ENCODE data around the gene NFATC2.

Gene NFATC2

DNA sequence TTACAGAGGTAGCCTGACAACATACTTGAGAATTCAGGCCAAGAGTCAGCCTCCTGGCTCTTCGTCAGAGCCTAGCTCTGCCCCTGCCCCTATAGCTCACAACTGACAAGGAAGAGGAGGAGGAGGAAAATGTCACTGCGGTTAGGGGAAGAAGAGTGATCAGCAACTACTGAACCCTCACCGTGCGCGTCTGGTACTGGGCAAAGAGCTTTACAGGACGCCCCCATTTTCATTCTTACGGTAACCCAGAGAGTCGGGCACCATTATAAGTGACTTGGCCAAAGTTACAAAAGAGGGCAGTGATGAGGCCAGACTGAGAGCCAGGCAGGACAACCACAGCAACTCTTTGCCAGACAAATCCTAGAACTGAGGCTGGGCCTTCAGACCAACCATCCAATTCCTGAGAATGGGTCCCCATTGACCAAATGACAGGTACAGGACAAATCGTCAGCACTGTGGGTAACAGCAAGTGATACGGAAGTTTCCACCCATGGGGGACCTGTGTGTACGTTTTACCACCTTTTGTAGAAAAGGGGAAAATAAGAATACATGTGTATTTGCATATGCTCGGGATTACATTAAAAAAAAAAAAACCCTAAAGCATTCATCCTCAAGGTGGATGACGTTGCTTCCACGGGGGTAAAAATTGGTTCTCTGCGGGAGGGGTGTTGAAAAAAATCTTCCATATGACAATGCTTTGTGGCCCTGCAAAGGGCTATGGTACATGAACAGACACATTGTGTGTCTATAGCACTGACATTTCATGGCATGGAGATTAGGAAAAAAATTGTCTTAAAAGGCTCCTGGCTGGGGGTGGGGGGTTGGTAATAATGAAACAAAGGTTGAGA is 118.0 kb downstream of the NFATC2 start:
- TF ChIP-seq ZNF274 (IDR thresholded peaks at IDR 0.05; ENCODE audit: low read depth, low read length) = no peak
- no peak overlapping the region for H3K4me3 ChIP-seq (ENCODE audit: low read length)

- TF ChIP-seq ZNF274 (IDR thresholded peaks at IDR 0.05; ENCODE audit: low read depth, low read length) = no peak
- H3K4me3 ChIP-seq (ENCODE audit: low read length) = no peak overlapping the region
Measured at GRCh38 chr20:51423810-51424209, 118.7 kb downstream of the NFATC2 start.

DNA sequence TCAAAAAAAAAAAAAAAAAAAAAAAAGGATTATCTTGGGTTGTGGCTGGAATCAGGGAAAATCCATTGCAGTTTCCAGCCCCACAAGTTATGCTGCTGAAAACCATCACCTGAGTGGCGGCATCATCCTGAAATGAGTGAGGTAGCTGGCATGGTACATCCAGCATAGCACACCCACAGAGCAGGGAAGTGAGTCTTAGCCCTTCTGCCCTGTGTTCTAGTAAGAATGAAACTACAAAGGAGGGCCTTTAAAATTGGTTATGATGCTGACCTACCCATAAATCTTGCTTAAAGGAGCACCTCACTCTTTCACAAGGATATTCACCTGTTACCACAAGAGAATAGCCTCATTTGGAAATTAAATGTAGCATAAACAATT is 119.2 kb downstream of the NFATC2 start:
- no peak for TF ChIP-seq ZNF274 (IDR thresholded peaks at IDR 0.05; ENCODE audit: low read depth, low read length)
- H3K4me3 ChIP-seq (ENCODE audit: low read length) = no peak overlapping the region

DNA sequence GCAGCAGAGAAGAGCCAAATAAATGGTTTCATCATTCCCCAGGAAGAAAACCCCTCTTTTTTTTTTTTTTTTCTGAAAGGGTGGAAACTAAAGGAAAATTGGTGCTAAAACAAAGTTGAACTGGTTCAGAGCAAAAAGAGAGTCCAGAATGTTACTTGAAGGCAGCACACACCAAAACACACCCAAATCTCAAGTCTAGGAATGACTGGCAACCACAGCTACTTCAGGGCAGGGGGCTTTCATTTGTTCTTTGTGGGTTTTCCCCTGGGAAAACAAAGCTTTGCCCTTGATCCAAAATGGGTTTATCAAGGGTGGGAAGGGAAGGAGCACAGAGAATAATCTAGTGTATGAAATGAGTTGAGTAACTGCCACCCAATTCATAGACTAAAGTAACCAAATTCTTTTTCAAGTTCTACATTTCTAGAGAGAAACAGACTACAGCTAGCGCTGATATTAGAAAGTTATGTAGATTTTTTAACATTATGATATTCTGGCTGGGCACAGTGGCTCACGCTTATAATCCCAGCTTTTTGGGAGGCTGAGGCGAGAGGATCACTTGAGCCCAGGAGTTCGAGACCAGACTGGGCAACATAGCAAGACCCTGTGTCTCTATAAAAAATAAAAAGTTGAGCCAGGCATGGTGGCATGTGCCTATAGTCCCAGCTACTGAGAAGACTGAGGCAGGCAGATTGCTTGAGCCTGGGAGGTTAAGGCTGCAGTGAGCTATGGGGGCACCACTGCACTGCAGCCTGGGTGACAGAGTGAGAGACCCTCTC is 119.8 kb downstream of the NFATC2 start:
- H3K4me3 ChIP-seq (ENCODE audit: low read length) = no peak overlapping the region
- TF ChIP-seq ZNF274 (IDR thresholded peaks at IDR 0.05; ENCODE audit: low read depth, low read length) = no peak

GRCh38 chr20:51420805-51421204 is 121.7 kb downstream of the NFATC2 start:
- H3K4me3 ChIP-seq (ENCODE audit: low read length) = no peak overlapping the region
- TF ChIP-seq ZNF274 (IDR thresholded peaks at IDR 0.05; ENCODE audit: low read depth, low read length) = no peak

- H3K4me3 ChIP-seq (ENCODE audit: low read length) = no peak overlapping the region
- no peak for TF ChIP-seq ZNF274 (IDR thresholded peaks at IDR 0.05; ENCODE audit: low read depth, low read length)
Measured at GRCh38 chr20:51420111-51420510, 122.4 kb downstream of the NFATC2 start.

GRCh38 chr20:51419646-51420045 is 122.9 kb downstream of the NFATC2 start:
- H3K4me3 ChIP-seq (ENCODE audit: low read length) = no peak overlapping the region
- no peak for TF ChIP-seq ZNF274 (IDR thresholded peaks at IDR 0.05; ENCODE audit: low read depth, low read length)

- TF ChIP-seq ZNF274 (IDR thresholded peaks at IDR 0.05; ENCODE audit: low read depth, low read length) = no peak
- no peak overlapping the region for H3K4me3 ChIP-seq (ENCODE audit: low read length)
Measured at GRCh38 chr20:51419231-51419630, 123.3 kb downstream of the NFATC2 start.

DNA sequence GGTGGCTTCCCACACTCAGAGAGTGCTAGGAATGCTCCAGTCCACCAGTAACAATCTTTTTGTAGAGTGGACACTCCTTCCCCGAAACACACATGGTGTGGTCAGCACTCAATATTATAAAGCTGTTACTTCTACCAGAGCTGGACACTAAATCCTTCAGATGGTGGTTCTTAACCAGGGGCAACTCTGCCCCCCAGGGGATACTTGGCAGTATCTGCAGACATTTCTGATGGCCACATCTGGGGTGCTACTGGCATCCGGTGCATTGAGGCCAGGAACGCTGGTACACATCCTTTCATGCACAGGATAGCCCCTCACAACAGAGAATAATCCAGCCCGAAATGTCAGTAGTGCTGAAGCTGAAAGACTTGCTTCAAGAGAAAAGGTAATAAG is 124.4 kb downstream of the NFATC2 start:
- no peak for TF ChIP-seq ZNF274 (IDR thresholded peaks at IDR 0.05; ENCODE audit: low read depth, low read length)
- no peak overlapping the region for H3K4me3 ChIP-seq (ENCODE audit: low read length)

DNA sequence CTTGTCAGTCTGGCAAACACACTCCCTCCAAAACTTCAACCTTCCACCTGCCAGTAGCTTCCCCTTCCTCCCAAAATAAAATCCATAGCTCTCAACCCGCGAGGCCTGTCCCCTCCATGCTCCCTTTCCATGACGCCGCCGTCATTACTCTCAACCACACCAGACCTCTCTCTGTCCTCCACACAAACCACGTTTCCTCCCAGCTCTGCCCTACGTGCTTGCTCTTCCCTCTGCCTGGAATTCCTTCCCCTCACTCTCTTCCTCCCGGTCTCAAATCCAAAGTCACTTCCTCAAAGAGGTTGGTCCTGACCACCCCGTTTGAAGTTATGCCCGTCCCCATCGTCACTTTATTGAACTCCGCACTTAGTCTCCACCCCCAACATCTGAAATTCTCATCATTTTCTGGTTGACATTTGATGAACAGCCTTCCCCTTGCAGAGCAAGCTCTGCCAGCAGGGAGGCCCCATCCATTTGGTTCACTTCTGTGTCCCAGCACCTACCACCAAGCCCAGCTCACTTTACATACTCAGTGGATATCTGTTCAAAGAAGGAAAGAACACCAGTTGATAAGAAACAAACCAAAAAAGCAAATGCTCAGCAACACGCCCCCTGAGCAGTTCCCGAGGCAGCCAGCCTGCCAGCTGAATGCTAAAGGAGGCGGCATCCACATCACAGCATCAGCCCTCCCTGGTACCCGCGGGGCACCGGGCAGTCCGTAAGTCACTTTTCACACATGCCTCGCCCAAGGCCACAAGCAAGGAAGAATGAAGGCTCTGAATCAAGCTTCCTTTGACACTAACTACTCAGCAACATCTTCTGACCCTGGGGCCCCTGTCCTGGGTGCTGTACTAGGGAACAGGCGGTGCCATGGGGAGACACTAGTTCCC is 125.0 kb downstream of the NFATC2 start:
- no peak for TF ChIP-seq ZNF274 (IDR thresholded peaks at IDR 0.05; ENCODE audit: low read depth, low read length)
- H3K4me3 ChIP-seq (ENCODE audit: low read length) = no peak overlapping the region

GRCh38 chr20:51416532-51417249 is 125.8 kb downstream of the NFATC2 start:
- no peak for TF ChIP-seq ZNF274 (IDR thresholded peaks at IDR 0.05; ENCODE audit: low read depth, low read length)
- no peak overlapping the region for H3K4me3 ChIP-seq (ENCODE audit: low read length)

- no peak overlapping the region; the same call in 1 of the 2 replicates for H3K4me3 ChIP-seq (ENCODE audit: low read length)
- no peak for TF ChIP-seq ZNF274 (IDR thresholded peaks at IDR 0.05; ENCODE audit: low read depth, low read length)
Measured at GRCh38 chr20:51413857-51414256, 128.7 kb downstream of the NFATC2 start.

GRCh38 chr20:51412951-51413481 is 129.5 kb downstream of the NFATC2 start:
- no peak for TF ChIP-seq ZNF274 (IDR thresholded peaks at IDR 0.05; ENCODE audit: low read depth, low read length)
- H3K4me3 ChIP-seq (ENCODE audit: low read length) = no peak overlapping the region

Data from GM08714 (cell line).